DOHH2 (cell line): ENCODE data around the gene CYP27A1.

Experiments
- CTCF ChIP-seq: fragments of 200-600 bp; sonication (generic); IDR thresholded peaks from one replicate; pipeline ENCODE4 v1.5.1; 2014; ENCODE audit warnings: antibody characterized with exemption, mild to moderate bottlenecking, low read depth, low read length; ENCODE audit not compliant: poor library complexity, severe bottlenecking
- EZH2phosphoT487 ChIP-seq: fragments of 200-600 bp; sonication (generic); IDR thresholded peaks from 2 replicates; pipeline ENCODE4 v1.6.1; 2017; ENCODE audit warnings: borderline replicate concordance, mild to moderate bottlenecking, antibody characterized with exemption, low read length, moderate library complexity, mixed read lengths

DNA sequence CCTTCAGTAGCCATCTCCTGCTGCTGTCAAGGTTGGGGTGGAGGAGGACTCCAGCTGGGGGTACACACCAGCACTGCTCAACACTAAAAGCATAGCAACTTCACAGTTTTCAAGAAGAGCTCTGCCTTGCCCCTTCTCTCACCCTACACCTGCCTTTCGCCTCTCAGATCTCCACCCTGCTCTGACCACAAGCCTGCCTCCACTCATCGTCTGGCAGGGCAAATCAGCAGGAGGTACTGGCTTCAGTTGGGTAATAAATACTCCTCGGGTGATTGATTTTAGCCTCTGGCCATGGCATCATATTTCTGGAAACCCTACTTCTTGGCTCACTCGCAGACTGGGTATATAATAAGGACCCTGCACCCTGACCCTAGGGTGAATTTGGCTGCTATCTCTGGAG is 52.7 kb downstream of the CYP27A1 start:
- TF ChIP-seq CTCF (no peak), EZH2phosphoT487 (no peak)
